GM12892 (cell line): Measurements from ENCODE around the gene SYNDIG1.

Source experiments
- POLR2A ChIP-seq: IDR thresholded peaks from 2 replicates; pipeline ENCODE4 v1.6.1; 2011; ENCODE audit warnings: low read depth, low read length, control low read depth
- POLR2AphosphoS5 ChIP-seq: IDR thresholded peaks from 2 replicates; pipeline ENCODE4 v1.6.1; 2011; ENCODE audit warnings: low read depth, low read length, control low read depth

DNA sequence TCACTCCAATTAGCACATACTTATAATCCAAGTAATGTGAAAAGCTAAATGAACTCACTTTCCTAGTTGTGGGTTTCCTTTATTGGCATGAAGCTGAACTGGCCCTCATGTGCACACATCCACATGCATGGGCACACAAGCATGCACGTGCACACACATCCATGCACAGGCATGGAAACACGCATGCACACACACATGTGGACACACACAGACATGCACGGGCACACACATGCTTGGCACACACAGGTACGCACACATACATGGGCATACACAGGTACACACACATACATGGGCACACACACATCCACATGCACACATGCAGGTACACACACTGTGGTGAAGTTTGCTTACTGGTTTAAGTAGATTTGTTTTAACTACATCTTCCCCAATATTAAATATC, 23.8 kb downstream of the SYNDIG1 start:
- TF ChIP-seq POLR2A (no peak), POLR2AphosphoS5 (no peak)
